GM18499 (cell line): ENCODE measurements around the gene GPR146.

Experiments
- ATAC-seq: cut with Tn5 transposase; IDR thresholded peaks from one replicate; pipeline ENCODE4 v1.9.1; 2021; ENCODE audit warnings: moderate number of reproducible peaks; ENCODE audit not compliant: insufficient read depth, unreplicated experiment

Gene GPR146

GRCh38 chr7:1055956-1056784, 11.8 kb downstream of the GPR146 start:
- ATAC-seq = no peak

DNA sequence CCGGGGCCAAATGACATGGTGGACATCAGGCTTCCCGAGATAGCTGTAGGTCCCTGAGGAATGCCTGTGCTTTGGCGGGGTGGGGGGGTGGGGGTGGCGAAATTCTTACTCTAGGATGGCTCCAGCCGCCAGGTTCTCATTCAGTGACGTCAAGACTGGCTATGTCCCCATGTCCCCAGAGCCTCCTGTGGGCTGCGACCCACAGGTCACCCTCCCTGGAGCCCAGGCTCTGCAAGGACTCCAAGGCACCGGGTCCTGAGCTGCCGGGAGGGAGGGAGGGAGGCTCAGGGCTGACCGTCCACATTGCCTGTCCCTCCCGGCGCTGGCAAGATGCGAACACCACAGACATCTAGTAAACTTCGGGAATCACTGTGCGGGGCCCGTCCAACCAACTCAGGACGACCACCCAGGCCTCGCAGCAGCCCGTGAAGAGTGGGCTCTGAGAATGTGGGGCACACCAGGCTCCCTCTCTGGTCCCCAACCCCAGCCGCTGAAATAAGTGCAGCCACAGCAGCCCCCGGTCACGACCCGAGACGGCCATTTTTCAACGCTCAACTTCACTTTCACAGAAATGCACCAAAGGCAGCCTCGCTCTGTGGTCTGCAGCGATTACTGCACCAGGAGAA, 12.6 kb downstream of the GPR146 start:
- no peak for ATAC-seq

DNA sequence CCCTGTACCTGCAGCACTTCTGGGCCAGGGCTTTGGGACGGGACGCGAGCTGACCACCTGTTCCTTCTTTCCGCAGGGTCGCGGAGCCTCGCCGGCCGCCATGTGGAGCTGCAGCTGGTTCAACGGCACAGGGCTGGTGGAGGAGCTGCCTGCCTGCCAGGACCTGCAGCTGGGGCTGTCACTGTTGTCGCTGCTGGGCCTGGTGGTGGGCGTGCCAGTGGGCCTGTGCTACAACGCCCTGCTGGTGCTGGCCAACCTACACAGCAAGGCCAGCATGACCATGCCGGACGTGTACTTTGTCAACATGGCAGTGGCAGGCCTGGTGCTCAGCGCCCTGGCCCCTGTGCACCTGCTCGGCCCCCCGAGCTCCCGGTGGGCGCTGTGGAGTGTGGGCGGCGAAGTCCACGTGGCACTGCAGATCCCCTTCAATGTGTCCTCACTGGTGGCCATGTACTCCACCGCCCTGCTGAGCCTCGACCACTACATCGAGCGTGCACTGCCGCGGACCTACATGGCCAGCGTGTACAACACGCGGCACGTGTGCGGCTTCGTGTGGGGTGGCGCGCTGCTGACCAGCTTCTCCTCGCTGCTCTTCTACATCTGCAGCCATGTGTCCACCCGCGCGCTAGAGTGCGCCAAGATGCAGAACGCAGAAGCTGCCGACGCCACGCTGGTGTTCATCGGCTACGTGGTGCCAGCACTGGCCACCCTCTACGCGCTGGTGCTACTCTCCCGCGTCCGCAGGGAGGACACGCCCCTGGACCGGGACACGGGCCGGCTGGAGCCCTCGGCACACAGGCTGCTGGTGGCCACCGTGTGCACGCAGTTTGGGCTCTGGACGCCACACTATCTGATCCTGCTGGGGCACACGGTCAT, 13.3 kb downstream of the GPR146 start:
- no peak for ATAC-seq

DNA sequence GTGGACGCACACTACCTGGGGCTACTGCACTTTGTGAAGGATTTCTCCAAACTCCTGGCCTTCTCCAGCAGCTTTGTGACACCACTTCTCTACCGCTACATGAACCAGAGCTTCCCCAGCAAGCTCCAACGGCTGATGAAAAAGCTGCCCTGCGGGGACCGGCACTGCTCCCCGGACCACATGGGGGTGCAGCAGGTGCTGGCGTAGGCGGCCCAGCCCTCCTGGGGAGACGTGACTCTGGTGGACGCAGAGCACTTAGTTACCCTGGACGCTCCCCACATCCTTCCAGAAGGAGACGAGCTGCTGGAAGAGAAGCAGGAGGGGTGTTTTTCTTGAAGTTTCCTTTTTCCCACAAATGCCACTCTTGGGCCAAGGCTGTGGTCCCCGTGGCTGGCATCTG, 14.0 kb downstream of the GPR146 start:
- ATAC-seq = no peak

DNA sequence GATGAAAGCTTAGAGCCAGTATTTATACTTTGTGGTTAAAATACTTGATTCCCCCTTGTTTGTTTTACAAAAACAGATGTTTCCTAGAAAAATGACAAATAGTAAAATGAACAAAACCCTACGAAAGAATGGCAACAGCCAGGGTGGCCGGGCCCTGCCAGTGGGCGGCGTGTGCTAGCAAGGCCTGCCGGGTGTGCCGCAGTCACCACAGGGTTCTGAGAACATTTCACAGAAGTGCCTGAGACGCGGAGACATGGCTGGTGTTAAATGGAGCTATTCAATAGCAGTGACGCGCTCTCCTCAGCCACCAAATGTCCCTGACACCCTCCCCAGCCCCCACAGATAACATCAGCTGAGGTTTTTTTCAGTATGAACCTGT, 14.5 kb downstream of the GPR146 start:
- ATAC-seq = no peak

GRCh38 chr7:1059200-1060091, 15.1 kb downstream of the GPR146 start:
- no peak for ATAC-seq

GRCh38 chr7:1060315-1061072, 16.1 kb downstream of the GPR146 start:
- ATAC-seq = no peak

GRCh38 chr7:1061180-1061579, 16.8 kb downstream of the GPR146 start:
- no peak for ATAC-seq

DNA sequence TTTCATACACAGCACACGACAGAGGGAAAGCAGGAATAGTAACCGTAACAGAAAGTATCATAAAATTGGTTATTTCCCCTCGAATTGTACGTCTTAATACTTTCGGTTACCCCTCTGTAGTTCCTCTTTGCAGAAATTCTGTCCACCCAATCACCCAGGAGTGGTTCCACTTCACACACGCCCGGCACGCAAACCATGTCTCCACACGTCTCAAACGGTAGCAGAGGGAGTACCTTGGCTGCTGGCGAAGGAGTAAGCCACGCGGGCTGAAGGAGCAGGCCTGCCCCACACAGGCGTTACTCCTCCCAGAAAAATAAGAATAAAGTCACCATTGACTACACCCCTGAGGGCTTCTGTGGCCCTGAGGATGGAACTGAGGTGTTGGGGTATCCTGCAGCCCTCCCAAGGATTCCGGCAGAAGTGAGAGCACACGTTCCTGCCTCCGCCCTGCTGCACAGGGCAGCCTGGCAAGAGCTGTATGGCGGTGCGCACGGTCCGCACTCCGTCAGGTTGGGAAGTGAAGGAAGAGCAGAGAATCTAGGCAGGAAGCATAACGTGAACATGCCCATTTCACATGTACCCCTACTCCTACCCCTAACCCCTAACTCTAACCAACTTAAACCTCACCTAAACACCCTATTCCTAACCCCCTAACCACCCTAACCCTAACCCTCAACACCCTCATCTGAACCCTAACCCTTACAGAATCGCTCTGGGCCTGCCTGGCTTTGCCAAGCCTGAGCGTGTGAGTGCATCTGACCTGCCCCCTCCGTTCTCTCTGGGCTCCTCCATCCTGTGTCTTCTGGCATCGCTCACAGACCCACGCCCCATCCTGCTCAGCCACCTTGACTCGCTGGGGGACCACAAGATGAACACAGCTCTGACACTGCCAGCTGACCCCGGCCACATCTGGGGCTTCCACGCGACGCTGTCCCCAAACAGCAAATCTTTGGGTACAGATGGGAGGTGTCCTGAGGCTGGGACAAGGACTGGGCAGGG, 18.2 kb downstream of the GPR146 start:
- no peak for ATAC-seq

DNA sequence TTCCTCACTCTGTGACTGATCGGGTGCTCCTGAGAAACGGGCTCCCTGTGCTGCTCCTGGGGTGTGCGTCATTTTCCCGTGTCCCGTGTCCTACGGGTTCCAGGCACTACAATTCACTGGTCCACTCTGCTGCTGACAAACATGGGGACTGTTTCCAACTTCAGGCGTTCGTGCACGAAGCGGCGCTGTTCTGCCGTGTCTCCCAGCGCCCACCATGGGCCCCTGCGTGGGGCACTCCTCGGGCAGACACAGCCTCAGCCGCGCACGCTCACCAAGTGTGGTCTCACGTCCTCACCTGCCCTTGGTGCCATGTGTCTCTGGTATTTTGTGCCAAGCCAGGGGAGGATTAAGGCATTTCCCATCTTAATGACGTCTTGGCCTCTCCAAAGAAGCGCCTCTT, 19.0 kb downstream of the GPR146 start:
- no peak for ATAC-seq

DNA sequence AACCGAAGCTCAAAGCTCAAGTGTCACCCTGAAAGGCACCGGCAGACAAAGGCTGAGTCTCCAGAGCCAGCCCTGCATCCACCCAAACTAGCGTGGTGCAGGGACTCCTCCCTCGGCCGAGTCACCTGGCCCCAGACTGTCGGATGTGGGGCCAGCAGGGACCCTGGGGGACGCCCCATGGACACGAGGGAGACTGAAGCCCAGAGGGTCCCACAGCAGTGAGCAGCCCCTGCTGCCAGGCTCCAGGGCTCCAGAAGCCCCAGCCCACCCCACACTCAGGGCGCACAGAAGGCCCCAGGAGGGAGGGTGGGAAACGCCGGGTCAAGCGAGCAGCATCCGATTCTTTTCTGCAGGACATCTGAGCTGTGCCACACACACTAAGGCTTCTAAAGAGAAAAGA, 20.2 kb downstream of the GPR146 start:
- no peak for ATAC-seq

- no peak for ATAC-seq
Measured at GRCh38 chr7:1065263-1065584, 20.9 kb downstream of the GPR146 start.

DNA sequence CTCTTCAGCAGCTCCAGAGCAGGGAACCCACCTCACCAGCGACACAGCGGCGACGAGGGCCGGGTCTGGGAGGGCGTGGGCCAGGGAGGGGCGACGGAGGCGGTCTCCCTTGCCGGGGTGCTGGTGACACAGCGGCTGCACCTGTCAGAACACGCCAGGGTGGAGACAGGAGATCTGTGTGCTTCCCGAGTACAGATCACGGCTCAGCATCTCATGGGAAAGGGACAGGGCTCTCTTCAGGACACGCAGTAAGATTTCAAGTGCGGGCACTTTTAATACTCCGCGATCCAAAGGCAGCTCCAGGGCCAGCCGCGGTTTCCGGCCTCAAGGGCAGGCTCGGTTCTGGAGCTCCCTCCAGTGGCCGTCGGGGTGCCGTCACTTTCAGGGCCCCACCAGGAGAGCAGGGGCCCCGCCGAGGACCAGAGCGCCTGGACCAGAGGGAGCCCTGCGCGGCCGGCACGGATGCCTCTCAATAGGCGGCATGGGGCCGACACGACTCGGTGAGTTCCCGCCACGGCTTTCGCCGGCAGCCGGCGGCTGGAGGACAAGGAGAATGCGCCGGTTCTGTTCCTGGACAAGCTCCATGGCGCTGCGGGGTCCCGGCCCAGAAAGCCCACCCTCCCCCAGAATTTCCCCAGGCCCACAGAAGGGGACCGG, 21.4 kb downstream of the GPR146 start:
- no peak for ATAC-seq

- ATAC-seq = no peak
Measured at GRCh38 chr7:1066242-1066588, 21.9 kb downstream of the GPR146 start.

DNA sequence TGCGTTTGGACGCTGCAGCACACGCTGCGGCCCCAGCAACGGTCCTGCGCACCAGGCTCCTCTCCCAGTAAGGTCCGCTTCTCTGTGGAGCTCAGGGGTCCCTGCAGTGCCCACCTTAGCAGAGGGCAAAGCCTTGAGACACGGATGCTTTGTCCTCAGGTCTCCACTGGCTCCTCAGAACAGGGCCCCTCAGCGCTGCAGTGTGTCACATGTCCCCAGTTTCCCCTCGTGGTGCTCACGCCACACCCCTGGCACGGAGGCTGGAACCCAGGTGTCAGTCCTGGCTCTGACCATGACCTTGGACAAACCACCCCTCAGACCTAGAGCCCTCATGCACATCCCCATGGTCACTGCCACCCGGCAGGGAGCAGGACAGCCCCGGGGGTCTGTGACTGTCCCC, 23.7 kb downstream of the GPR146 start:
- ATAC-seq = no peak

- no peak for ATAC-seq
Measured at GRCh38 chr7:1068619-1069018, 24.3 kb downstream of the GPR146 start.

- no peak for ATAC-seq
Measured at GRCh38 chr7:1070544-1071011, 26.2 kb downstream of the GPR146 start.

DNA sequence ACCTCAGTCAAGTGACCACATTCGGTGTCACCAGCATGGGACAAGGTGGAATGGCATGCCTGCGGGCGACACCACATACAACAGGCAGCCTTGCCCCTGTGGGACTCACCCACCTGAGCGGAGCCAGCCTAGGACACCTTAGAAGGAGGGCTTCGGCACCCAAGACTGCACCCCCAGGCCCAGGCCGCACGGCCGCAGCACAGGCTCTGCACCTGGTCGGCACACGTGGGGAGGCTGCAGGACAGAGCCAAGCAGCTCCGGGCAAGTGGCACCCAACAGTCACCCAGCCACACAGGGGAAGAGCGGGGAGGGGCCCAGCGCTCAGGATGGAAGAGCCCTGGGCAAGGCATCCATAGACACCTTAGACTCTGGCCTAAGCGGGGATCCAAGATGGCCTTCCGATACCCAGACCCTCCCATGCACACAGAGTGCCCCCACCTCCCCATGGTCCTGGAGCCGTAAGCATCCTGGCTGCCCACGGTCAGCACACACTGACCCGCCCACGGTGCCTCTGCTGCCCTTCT, 27.4 kb downstream of the GPR146 start:
- no peak for ATAC-seq
